Kasumi-1 (cell line): Measurements from ENCODE around the gene ZNRF2.

ENCODE experiments used
- DNase-seq, 2 experiments: peaks; one replicate each; lab custom pipeline; 2025; lab: John Stamatoyannopoulos, UW

ZNRF2 gene

GRCh38 chr7:30284298-30285066, at the start of gene ZNRF2:
TSS of gene ZNRF2 (plus strand) at chr7:30284597. CDS start at chr7:30285358, 761 bp downstream.
- DNase-seq = peak; percentile 99 to 100

DNA sequence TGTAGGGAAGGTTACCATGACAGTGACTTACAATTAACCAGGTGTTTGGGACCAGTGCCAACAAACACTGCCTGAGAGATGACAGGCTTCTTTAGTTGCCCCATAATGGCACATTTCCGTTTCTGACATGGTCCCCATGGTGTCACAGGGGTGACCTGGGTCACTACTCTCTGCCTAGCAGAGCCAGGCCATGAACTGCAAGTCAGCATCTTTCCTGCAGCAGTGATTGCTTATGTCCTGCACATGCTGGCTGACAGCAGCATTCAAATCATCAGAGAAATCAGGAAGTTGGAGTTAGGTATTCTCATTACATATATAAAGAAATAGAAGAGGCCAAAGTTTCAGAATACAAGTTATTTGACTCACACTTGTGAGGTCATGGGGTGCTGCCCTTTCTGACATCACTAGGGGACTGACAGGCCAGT, 47.1 kb upstream of the ZNRF2 start:
- DNase-seq = no peak

DNA sequence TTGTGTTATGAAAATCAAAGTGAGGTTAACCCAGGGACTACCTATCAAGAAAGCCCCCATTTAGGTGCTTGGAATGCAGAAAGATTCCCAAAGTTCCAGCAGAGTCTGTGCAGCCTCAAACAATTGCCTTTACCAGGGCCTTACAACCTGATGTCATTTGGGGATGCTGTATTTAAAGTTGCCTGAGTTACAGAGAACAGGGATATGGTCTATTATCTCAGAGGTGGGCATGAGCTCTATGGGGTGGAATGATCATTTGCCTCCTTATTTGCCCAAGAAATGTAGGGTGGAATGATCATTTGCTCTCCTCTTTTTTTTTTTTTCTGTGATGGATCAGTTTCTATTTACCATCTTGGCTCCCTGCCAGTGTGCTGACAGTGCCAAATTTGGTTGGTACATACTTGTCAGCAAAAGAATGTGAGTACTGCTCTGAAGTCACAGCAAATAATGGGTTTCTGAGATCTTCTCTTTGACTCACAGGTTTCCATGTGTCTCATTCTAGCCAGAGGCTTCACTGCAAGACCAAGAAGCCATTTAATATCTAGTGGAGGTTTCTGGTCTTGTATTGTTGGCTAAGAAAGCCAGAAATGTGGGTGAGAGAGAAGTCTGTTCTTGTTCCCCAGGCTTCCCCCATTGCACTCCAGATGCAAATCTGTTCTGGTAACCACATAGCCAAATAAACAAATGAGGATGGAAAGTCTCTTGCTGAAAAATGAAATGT, 45.5 kb upstream of the ZNRF2 start:
- DNase-seq = no peak

GRCh38 chr7:30240106-30240800, 44.1 kb upstream of the ZNRF2 start:
- no peak for DNase-seq

- DNase-seq = no peak
Measured at GRCh38 chr7:30241767-30242166, 42.6 kb upstream of the ZNRF2 start.

DNA sequence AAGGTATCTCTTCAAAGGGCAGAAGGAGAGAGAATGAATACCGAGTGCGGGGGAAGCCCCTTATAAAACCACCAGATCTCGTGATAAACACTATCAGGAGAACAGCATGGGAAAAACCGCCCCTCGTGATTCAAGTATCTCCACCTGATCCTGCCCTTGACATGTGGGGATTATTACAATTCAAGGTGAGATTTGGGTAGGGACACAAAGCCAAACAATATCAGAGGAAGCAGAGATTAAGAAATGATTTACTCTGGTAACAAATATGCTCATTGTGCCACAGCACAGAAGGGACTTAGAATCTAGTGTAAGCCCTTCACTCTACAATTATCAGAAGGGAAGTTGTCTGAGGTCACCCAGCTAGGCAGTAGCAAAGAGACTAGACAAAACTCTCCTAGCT, 40.1 kb upstream of the ZNRF2 start:
- no peak for DNase-seq

GRCh38 chr7:30245913-30246312, 38.5 kb upstream of the ZNRF2 start:
- DNase-seq = no peak

DNA sequence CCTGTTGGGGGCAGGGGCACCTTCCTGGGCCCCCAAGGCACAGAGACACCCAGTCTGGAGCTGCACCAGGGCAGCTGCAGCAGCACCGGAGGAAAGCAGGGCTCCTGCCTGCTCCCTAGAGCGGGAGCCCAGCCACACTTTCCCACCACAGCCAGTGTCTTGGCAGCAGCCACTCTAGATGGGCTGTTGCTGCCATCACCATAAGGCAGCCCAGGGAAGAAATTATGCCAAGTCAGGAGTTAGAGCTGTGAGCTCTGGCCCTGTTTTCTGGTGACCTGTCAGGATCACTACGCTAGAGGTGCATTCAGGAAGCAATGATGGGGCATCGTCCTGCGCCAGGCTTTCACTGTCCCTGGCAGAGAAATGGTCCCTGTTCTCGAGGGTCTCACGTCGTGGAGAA, 38.0 kb upstream of the ZNRF2 start:
- DNase-seq = no peak

- no peak for DNase-seq
Measured at GRCh38 chr7:30247541-30248401, 36.6 kb upstream of the ZNRF2 start.

DNA sequence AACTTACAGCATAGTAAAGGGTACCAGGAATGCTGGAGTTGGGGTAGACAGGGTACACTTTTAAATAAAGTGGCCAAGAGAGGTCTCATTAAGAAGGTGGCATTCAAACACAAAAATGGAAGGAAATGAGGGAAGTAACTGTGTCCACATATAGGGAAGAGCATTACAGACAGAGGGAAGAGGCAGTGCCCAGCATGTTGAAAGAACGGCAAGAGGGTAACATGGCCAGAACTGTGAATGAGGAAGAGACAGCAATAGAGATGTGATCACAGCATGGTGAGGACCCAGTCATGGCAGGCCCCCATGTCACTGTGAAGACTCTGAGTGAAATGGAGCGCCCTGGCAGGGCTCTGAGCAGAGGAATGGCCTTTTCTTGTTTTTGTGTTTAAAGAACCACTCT, 35.1 kb upstream of the ZNRF2 start:
- no peak for DNase-seq

DNA sequence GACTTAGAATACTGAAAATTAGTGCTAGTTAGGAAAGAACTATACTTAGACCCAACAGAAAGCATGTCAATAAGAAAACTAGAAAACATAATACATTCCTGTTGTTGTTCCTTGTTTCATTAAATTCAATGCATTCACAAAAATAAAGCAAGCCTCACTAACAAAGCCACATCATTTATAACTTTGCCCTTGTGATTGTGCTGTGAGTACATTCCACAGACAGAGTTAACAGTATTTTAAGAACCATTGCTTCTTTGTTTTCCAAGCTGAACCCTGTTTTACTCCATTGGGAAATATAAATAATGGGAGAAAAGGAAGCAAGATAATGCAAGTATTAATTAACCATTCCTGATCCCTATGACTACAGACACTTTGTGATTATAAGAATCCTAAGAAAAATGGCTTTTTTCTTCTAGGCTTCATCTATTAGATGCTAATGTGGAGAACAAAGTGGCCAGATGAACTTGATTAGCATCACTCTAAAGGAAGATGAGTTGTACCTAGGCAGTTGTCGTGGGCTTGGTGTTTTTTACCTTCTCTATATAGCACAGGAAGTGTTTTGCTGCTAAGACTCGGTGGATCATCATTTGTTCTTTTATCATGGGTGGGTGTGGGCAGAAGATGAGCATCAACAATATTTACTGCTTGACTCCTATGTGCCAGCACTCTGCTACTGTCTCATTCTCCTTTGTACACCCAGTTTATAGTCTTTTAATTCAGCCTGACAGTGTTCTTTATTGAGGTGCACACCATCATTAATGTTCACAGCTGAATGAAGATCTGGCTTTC, 34.2 kb upstream of the ZNRF2 start:
- no peak for DNase-seq

DNA sequence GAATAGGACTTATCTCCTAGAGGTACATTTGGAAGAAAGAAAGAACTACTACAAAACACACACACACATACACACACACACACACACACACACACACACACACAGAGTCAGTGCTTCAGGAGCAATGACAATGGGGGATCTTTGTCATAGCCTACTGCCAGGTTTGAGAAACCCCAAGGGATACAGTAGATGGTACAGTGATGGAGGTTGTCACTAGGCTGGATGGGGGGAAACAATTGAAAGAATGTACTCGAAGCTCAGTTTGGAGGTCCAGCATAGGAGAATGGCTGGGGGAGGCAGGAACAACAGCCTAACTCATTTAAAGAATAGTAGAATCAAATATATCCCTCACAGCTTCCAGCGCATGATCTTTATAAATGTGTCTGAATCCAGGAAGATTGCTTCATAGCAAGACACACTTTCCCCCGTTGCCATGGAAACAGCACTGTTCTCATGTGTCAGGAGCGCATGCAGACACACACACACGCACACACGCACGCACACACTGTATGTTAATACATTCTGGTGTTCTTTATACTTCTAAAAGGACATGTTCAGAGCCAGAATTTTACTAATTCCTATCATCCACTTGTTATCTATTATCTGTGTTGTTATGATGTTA, 32.6 kb upstream of the ZNRF2 start:
- no peak for DNase-seq

DNA sequence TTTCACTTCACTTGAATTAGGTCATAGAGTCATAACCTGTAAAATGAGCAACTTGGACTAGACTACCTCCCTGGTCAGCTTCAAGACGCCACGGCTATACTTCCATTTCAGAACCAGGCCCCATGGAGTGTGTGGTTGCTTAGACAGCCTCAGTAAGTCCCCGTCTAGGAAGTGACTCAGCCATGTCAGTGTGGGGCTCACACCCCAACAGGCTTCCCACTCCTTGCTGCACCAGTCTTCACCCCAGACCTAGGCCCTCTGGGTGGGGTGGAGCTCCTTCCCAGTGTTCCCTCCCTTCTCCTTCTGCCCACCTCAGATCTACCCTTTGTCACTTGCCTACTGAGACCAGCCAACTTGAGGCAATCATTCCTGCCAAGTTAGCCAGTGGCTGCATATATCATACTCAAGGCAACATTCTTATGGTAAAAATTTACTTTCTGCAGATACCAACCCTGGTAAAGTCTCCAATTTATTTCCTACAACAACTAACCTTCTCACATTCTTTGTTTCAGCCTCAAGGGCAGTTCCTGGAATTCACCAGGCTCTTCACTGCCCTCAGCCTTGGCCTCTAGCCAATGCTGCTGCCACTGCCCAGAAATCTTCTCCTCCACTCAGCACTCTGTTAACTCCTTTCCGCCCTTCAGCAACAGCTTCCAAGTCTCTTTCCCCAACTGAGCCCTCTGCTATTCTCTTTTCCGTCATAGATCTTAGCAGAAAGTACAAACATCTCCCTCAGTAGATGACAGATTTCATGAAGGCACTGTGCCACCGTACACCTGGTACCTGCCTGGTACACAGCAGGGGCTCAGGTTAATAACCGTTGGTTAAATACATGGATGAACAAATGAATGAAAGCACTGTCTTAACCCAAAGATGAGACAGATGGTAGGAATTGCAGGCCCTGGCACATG, 31.3 kb upstream of the ZNRF2 start:
- peak; percentile 22 to 34 for DNase-seq

GRCh38 chr7:30253796-30254165, 30.6 kb upstream of the ZNRF2 start:
- no peak for DNase-seq

DNA sequence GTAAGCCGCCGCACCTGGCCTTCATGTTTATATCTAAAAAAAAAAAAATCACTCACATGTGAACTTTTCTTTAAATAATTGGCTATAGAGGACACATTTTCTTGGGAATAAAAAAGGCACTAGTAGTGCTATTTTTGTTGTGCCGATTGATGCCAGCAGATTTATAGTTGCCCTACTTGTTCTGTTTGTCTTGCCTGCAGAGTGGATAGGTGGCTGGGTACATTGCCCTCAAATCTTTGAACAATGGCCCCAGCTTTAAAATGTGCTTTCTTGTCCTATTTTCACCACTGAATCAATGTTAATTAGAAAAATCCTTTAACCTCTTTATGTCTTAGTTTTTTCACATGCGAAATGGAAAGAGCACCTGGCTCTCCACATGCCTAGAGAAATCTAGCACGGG, 30.1 kb upstream of the ZNRF2 start:
- DNase-seq = no peak

GRCh38 chr7:30254717-30255063, 29.7 kb upstream of the ZNRF2 start:
- no peak for DNase-seq

- no peak for DNase-seq
Measured at GRCh38 chr7:30255064-30255769, 29.2 kb upstream of the ZNRF2 start.

DNA sequence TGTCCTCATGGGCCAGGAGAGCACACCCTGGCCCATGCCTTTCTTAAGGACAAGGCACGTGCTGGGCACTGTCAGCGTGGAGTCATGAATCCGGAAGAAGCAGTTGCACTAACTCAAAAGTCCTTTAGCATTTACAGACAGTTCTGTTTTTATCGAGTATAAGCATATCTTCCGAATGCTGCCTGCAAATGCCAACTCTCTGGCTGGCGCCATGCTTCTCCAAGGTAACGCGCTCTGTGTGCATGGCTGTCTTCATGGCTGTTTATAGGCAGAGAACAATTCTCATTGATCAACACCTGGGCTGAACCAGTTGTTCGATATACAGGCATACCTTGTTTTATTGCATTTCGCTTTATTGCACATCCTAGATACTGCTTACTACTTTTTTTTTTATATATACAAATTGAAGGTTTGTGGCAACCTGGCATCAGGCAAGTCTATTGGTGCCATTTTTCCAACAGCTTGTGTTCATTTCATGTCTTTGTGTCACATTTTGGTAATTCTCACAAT, 28.0 kb upstream of the ZNRF2 start:
- no peak for DNase-seq

- no peak for DNase-seq
Measured at GRCh38 chr7:30260246-30260768, 24.1 kb upstream of the ZNRF2 start.
